Osteoblast (primary cell): ENCODE results near the gene PCDH19. TPM values are rescaled to one million over a fixed set of nuclear protein-coding genes. Genes with fewer than 3 reads are reported as not detected.

Source experiments
- DNase-seq: peaks from one replicate; pipeline ENCODE4 v3.0.0; 2011; ENCODE audit warnings: low spot score, mixed read lengths; ENCODE audit not compliant: insufficient read length; ENCODE audit errors: missing footprints
- H2AFZ ChIP-seq: 2 replicates; pipeline ENCODE4 v1.6.0; 2011; ENCODE audit warnings: mild to moderate bottlenecking, low read length
- H3K27ac ChIP-seq: 2 replicates; pipeline ENCODE4 v1.5.1; 2011; ENCODE audit warnings: mild to moderate bottlenecking, low read depth, low read length, moderate library complexity
- H3K27me3 ChIP-seq: 2 replicates; pipeline ENCODE4 v1.6.0; 2012; ENCODE audit warnings: mild to moderate bottlenecking, control low read depth, inconsistent platforms, low read length, moderate library complexity; ENCODE audit not compliant: insufficient read depth
- H3K36me3 ChIP-seq: 2 replicates; pipeline ENCODE4 v1.5.1; 2011; ENCODE audit warnings: mild to moderate bottlenecking, low read length, control low read depth, moderate library complexity; ENCODE audit not compliant: insufficient read depth
- H3K4me1 ChIP-seq: 2 replicates; pipeline ENCODE4 v1.5.1; 2011; ENCODE audit warnings: mild to moderate bottlenecking, low read length, control low read depth, moderate library complexity; ENCODE audit not compliant: insufficient read depth
- H3K4me2 ChIP-seq: 2 replicates; pipeline ENCODE4 v1.6.0; 2011; ENCODE audit warnings: mild to moderate bottlenecking, low read length; ENCODE audit not compliant: insufficient read depth
- H3K4me3 ChIP-seq: fragments of 200-600 bp; sonication (generic); 3 replicates; pipeline ENCODE4 v1.5.1; 2012; ENCODE audit warnings: mild to moderate bottlenecking, low read length, inconsistent platforms; ENCODE audit not compliant: insufficient read depth
- H3K79me2 ChIP-seq: 2 replicates; pipeline ENCODE4 v1.6.0; 2012; ENCODE audit warnings: mild to moderate bottlenecking, low read length, control low read depth, inconsistent platforms; ENCODE audit not compliant: insufficient read depth
- H3K9me3 ChIP-seq: 2 replicates; pipeline ENCODE4 v1.5.1; 2011; ENCODE audit warnings: low read depth, low read length, control low read depth
- H4K20me1 ChIP-seq: 2 replicates; pipeline ENCODE4 v1.6.0; 2012; ENCODE audit warnings: mild to moderate bottlenecking, low read length, control low read depth; ENCODE audit not compliant: insufficient read depth
- CTCF ChIP-seq: IDR thresholded peaks from 2 replicates; pipeline ENCODE4 v1.5.1; 2011; ENCODE audit warnings: mild to moderate bottlenecking, low read depth, low read length, moderate library complexity; ENCODE audit errors: extremely low read depth
- total RNA-seq: library from RNA; depleted of rRNA; stranded (reverse); fragments of >200 nt; gene quantifications from 2 replicates; pipeline ENCODE4 v1.2.3, GENCODE V29; 2012

The PCDH19 gene
- total RNA-seq, 1 donor: 0.36 TPM

- TF ChIP-seq CTCF: no peak
- H2AFZ ChIP-seq: no peak overlapping the region
- no peaks in the 10 kb centered on the region for H4K20me1 ChIP-seq
- no peaks in the 10 kb centered on the region for H3K4me1 ChIP-seq
- no peak overlapping the region for H3K4me2 ChIP-seq
- peaks cover 9% of the 10 kb centered on the region for H3K27me3 ChIP-seq
- H3K79me2 ChIP-seq: no peaks in the 10 kb centered on the region
- H3K4me3 ChIP-seq: no peak overlapping the region
- H3K9me3 ChIP-seq: no peaks in the 10 kb centered on the region
- no peaks in the 10 kb centered on the region for H3K36me3 ChIP-seq
- H3K27ac ChIP-seq: no peak overlapping the region
- no peak for DNase-seq
These were observed 51.3 kb downstream of the PCDH19 start for GRCh38 chrX:100358766-100359165.

DNA sequence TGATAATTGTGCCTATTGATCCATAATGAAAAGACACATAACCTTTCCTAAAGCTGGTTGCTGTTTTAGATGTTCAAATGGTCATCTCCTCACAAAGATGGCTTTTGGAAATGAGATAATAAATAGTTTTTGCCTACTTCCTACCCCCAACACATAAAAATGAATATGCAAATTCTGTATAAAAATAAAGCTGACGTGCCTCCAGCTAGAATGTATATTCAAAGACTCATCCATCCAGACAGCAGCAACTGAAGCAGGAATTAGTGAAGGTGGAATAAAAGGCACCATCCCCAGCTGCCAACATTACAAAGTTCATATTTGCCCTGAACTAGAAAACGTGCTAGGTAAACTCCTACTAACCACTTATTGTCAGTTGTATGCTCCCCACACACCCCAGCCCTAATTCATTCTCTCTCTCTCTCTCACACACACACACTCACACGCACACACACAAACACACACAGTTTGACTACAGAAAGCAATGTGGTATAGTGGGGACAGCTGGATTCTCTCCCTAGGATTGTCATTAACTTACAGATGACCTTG lies 53.6 kb downstream of the PCDH19 start:
- Histone ChIP-seq H3K4me2 (no peak overlapping the region), H3K4me1 (no peaks in the 10 kb centered on the region), H3K4me3 (no peak overlapping the region), H3K27me3 (peaks cover 9% of the 10 kb centered on the region), H3K27ac (no peak overlapping the region), H4K20me1 (no peaks in the 10 kb centered on the region), H3K36me3 (no peaks in the 10 kb centered on the region), H3K9me3 (no peaks in the 10 kb centered on the region), H2AFZ (no peak overlapping the region), H3K79me2 (no peaks in the 10 kb centered on the region)
- no peak for TF ChIP-seq CTCF
- no peak for DNase-seq

GRCh38 chrX:100355680-100356079 lies 54.4 kb downstream of the PCDH19 start:
- peaks cover 9% of the 10 kb centered on the region for H3K27me3 ChIP-seq
- no peaks in the 10 kb centered on the region for H4K20me1 ChIP-seq
- no peak for TF ChIP-seq CTCF
- no peak overlapping the region for H2AFZ ChIP-seq
- H3K4me1 ChIP-seq: no peaks in the 10 kb centered on the region
- H3K27ac ChIP-seq: no peak overlapping the region
- H3K4me2 ChIP-seq: no peak overlapping the region
- H3K4me3 ChIP-seq: no peak overlapping the region
- H3K36me3 ChIP-seq: no peaks in the 10 kb centered on the region
- H3K9me3 ChIP-seq: no peaks in the 10 kb centered on the region
- no peak for DNase-seq
- no peaks in the 10 kb centered on the region for H3K79me2 ChIP-seq

DNA sequence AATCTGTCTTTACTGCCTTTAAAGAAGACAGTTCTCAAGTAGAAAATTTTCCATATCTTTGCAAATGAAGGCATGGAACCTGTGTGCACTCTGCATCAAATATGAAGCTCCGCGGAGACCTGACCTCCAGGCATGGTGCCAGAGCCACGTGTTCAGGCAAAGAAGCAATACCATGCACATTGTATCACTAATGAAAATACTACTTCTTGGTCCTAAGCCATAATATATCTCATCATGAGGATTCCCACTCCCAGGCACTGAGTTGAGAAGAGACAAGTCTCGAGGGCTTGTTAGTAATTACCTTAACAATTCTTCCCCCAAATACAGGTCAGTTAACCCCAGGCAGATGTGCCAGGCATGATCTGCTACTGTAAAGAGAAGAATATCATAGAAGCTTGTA lies 56.7 kb downstream of the PCDH19 start:
- Histone ChIP-seq H3K27ac (no peak overlapping the region), H3K9me3 (no peaks in the 10 kb centered on the region), H3K27me3 (peaks cover 4% of the 10 kb centered on the region), H2AFZ (no peak overlapping the region), H3K4me2 (no peak overlapping the region), H3K79me2 (no peaks in the 10 kb centered on the region), H3K4me1 (no peaks in the 10 kb centered on the region), H4K20me1 (no peaks in the 10 kb centered on the region), H3K4me3 (no peak overlapping the region), H3K36me3 (no peaks in the 10 kb centered on the region)
- DNase-seq: no peak
- TF ChIP-seq CTCF: no peak
